Neutrophil (primary cell): Measurements from ENCODE around the gene NEMP2.

ENCODE experiments used
- H3K27ac ChIP-seq: fragments of 200-600 bp; sonication (generic); 2 replicates; pipeline ENCODE4 v1.5.1; 2016; ENCODE audit warnings: mild to moderate bottlenecking, moderate library complexity
- H3K27me3 ChIP-seq: fragments of 200-600 bp; sonication (generic); 2 replicates; pipeline ENCODE4 v1.6.0; 2016; ENCODE audit warnings: mild to moderate bottlenecking
- H3K36me3 ChIP-seq: fragments of 200-600 bp; sonication (generic); 2 replicates; pipeline ENCODE4 v1.5.1; 2017
- H3K4me1 ChIP-seq, 2 experiments: fragments of 200-600 bp in 1 of 2; sonication (generic) in 1 of 2; 1 replicate in 1 of 2; 2 replicates in 1 of 2; pipeline versions ENCODE4 v1.5.1 to v1.6.1; 2013 to 2016; ENCODE audit warnings: low read depth in 1 of 2, low read length in 1 of 2, mild to moderate bottlenecking in 1 of 2, moderate library complexity in 1 of 2; ENCODE audit not compliant: control insufficient read depth in 1 of 2, insufficient read depth in 1 of 2
- H3K4me3 ChIP-seq, 2 experiments: fragments of 200-600 bp in 1 of 2; sonication (generic) in 1 of 2; 1 replicate in 1 of 2; 2 replicates in 1 of 2; pipeline ENCODE4 v1.5.1; 2013 to 2016; ENCODE audit warnings: low read depth in 1 of 2, low read length in 1 of 2, mild to moderate bottlenecking in 1 of 2, moderate library complexity in 1 of 2
- H3K9me3 ChIP-seq: fragments of 200-600 bp; sonication (generic); 2 replicates; pipeline ENCODE4 v1.5.1; 2016
- TF ChIP-seq, protein P1 (sequence below): fragments of 200-600 bp; sonication (generic); IDR thresholded peaks from 2 replicates; pipeline ENCODE4 v1.5.1; 2016; ENCODE audit warnings: antibody characterized with exemption

The NEMP2 gene

DNA sequence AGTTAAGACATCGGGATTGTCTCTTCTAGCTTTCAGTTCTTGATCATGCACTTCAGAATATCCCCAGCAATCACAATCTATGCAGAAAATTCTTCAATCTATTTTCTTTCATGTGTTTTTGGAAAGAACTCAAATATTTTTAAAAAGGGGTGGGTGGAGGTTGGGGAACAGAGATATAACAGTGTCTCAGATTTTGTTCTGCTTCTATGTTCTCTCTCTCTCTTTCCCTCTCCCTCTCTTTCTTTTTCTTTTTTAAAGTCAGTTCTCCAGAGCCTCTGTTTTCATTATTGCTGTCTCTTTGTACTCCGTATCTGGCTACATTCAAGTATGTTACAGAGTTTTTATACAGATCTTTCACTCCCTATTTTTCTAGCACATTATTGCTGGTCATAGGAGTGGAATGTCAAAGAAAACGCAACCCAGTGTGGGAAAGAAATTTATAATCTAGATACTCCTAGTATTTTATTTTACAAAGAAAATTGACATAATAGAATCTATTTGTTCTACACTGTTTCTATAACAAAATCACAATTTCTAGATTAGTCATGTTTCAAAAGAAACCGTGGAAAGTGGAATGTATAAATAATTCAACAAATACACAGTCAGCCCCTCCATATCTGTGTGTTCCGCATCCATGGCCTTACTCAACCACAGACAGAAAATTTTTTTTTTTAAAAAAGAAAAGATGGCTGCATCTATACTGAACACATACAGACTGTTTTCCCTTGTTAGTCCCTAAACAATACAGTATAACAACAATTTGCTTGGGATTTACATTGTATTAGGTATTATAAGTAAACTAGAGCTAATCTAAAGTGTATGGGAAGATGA is 11.2 kb upstream of the NEMP2 start:
- no peaks in the 10 kb centered on the region for H3K36me3 ChIP-seq
- TF ChIP-seq, protein P1, sequence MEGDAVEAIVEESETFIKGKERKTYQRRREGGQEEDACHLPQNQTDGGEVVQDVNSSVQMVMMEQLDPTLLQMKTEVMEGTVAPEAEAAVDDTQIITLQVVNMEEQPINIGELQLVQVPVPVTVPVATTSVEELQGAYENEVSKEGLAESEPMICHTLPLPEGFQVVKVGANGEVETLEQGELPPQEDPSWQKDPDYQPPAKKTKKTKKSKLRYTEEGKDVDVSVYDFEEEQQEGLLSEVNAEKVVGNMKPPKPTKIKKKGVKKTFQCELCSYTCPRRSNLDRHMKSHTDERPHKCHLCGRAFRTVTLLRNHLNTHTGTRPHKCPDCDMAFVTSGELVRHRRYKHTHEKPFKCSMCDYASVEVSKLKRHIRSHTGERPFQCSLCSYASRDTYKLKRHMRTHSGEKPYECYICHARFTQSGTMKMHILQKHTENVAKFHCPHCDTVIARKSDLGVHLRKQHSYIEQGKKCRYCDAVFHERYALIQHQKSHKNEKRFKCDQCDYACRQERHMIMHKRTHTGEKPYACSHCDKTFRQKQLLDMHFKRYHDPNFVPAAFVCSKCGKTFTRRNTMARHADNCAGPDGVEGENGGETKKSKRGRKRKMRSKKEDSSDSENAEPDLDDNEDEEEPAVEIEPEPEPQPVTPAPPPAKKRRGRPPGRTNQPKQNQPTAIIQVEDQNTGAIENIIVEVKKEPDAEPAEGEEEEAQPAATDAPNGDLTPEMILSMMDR = no peak
- H3K27ac ChIP-seq = no peak overlapping the region
- H3K4me3 ChIP-seq = no peak overlapping the region
- peaks cover 3% of the 10 kb centered on the region for H3K9me3 ChIP-seq
- no peaks in the 10 kb centered on the region for H3K4me1 ChIP-seq
- H3K27me3 ChIP-seq = no peaks in the 10 kb centered on the region

DNA sequence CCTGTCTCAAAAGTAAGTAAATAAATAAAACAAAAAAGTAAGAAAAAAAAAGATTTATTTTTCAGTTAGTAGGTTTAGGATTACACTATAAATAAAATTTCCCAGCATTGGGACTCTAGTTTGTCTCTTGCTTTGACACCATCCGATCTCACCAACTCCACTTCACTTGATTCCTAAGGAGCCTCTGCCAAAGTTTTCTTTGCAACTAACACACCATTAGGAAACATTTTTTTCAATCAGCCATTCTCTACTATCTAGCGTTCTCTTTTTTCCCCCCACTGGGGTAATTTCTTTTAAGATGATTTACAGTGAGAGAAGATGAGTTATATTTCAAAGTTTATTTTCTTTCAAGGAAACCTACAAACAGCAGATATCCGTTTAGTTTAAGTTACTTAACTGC is 10.6 kb upstream of the NEMP2 start:
- Histone ChIP-seq H3K27me3 (no peaks in the 10 kb centered on the region), H3K27ac (no peak overlapping the region), H3K36me3 (no peaks in the 10 kb centered on the region), H3K4me1 (no peaks in the 10 kb centered on the region), H3K4me3 (no peak overlapping the region), H3K9me3 (peaks cover 6% of the 10 kb centered on the region)
- TF ChIP-seq, protein P1 = no peak

DNA sequence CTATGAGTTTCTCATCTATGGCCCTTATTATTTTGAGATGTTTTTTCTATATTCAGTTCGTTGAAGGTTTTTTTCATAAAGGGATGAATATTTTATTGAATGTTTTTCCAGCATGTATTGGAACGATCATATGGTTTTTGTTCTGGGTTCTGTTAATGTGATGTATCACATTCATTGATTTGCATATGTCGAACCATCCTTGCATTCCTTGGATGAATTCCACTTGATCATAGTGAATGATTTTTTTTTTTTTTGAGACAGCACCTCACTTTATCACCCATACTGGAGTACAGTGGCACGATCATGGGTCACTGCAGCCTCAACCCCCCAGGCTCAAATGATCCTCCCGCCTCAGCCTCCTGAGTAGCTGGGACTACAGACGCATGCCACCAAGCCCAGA is 5.5 kb upstream of the NEMP2 start:
- no peak overlapping the region for H3K27ac ChIP-seq
- H3K4me1 ChIP-seq = peaks cover 0 to 5% of the 10 kb centered on the region in 2 experiments
- H3K36me3 ChIP-seq = no peaks in the 10 kb centered on the region
- H3K27me3 ChIP-seq = no peaks in the 10 kb centered on the region
- H3K9me3 ChIP-seq = peaks cover 7% of the 10 kb centered on the region
- TF ChIP-seq, protein P1 = no peak
- H3K4me3 ChIP-seq = no peak overlapping the region

DNA sequence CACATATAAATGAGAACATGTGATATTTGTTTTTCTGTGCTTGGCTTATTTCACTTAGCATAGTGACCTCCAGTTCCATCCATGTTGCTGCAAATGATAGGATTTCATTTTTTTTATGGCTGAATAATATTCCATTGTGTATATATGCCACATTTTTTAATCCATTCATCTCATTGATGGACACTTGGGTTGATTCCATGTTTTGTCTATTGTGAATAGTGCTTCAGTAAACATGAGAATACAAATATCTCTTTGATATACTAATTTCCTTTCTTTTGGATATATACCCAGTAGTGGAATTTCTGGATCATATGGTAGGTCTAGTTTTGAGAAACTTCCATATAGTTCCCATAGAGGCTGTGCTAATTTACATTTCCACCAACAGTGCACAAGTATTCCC is 3.7 kb upstream of the NEMP2 start:
- no peaks in the 10 kb centered on the region for H3K27me3 ChIP-seq

DNA sequence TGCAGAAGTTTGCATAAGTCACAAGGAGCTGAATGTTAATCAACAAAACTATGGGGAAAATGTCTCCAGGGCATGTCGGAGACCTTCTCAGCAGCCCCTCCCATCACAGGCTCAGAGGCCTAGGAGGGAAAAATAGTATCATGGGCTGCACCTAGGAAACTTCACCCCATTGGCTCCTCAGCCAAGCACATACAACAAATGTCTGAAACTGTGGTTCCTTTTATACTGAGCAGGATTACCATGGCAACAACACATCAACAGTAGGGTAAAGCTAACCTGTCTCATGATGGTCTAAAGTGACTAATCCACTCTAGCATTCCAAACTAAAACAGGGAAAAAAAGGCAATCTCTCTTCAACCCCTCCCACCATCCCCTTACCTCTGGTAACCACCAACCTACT is 3.2 kb upstream of the NEMP2 start:
- H3K27ac ChIP-seq = no peak overlapping the region
- TF ChIP-seq, protein P1 = no peak
- H3K4me3 ChIP-seq = no peak overlapping the region
- H3K9me3 ChIP-seq = peaks cover 7% of the 10 kb centered on the region
- H3K36me3 ChIP-seq = no peaks in the 10 kb centered on the region
- peaks cover 5 to 16% of the 10 kb centered on the region in 2 experiments for H3K4me1 ChIP-seq
- H3K27me3 ChIP-seq = no peaks in the 10 kb centered on the region

More for the DNA sequence above, 3.7 kb upstream of the NEMP2 start:
- peaks cover 5 to 16% of the 10 kb centered on the region in 2 experiments for H3K4me1 ChIP-seq
- H3K36me3 ChIP-seq = no peaks in the 10 kb centered on the region
- H3K4me3 ChIP-seq = no peak overlapping the region
- peaks cover 7% of the 10 kb centered on the region for H3K9me3 ChIP-seq
- TF ChIP-seq, protein P1 = no peak
- no peak overlapping the region for H3K27ac ChIP-seq
